Neural progenitor cell (in vitro differentiated cells): ENCODE measurements around the gene TSPAN5. TPM values are rescaled to one million over a fixed set of nuclear protein-coding genes. Genes with fewer than 3 reads are reported as not detected.

ENCODE experiments used
- DNase-seq: peaks from one replicate; pipeline ENCODE4 v3.0.0-alpha.2; 2016; ENCODE audit warnings: low spot score
- H2AFZ ChIP-seq: fragments of 200-600 bp; sonication (generic); replicated peaks from 2 replicates; pipeline ENCODE4 v1.6.1; 2016; ENCODE audit warnings: antibody characterized with exemption
- H3F3A ChIP-seq: fragments of 200-600 bp; sonication (generic); 2 replicates; pipeline ENCODE4 v1.6.1; 2016; ENCODE audit warnings: antibody characterized with exemption, low read depth
- H3K27ac ChIP-seq: fragments of 200-600 bp; sonication (generic); 2 replicates; pipeline ENCODE4 v1.5.1; 2016; ENCODE audit warnings: mild to moderate bottlenecking
- H3K27me3 ChIP-seq: fragments of 200-600 bp; sonication (generic); 2 replicates; pipeline ENCODE4 v1.6.1; 2016; ENCODE audit warnings: mild to moderate bottlenecking, moderate library complexity
- H3K36me3 ChIP-seq: fragments of 200-600 bp; sonication (generic); 2 replicates; pipeline ENCODE4 v1.5.1; 2016
- H3K4me1 ChIP-seq: fragments of 200-600 bp; sonication (generic); 2 replicates; pipeline ENCODE4 v1.6.1; 2016; ENCODE audit warnings: mixed run types
- H3K4me2 ChIP-seq: fragments of 200-600 bp; sonication (generic); 2 replicates; pipeline ENCODE4 v1.6.1; 2016
- H3K4me3 ChIP-seq: fragments of 200-600 bp; sonication (generic); 2 replicates; pipeline ENCODE4 v1.5.1; 2016
- H3K79me2 ChIP-seq: fragments of 200-600 bp; sonication (generic); 2 replicates; pipeline ENCODE4 v1.6.1; 2016; ENCODE audit warnings: low read depth
- H3K9ac ChIP-seq: fragments of 200-600 bp; sonication (generic); 2 replicates; pipeline ENCODE4 v1.6.1; 2016
- H3K9me3 ChIP-seq: fragments of 200-600 bp; sonication (generic); 2 replicates; pipeline ENCODE4 v1.5.1; 2016; ENCODE audit warnings: low read depth
- H4K20me1 ChIP-seq: fragments of 200-600 bp; sonication (generic); 2 replicates; pipeline ENCODE4 v1.6.1; 2016; ENCODE audit warnings: low read depth
- H3K27ac Mint-ChIP-seq: 3 replicates; pipeline ENCODE4 v1.8.0; 2021; ENCODE audit warnings: mixed read lengths
- H3K27me3 Mint-ChIP-seq: 2 replicates; pipeline ENCODE4 v1.8.0; 2022; ENCODE audit warnings: low read depth, mild to moderate bottlenecking, inconsistent platforms, moderate library complexity, mixed read lengths; ENCODE audit not compliant: insufficient read depth
- H3K36me3 Mint-ChIP-seq: 3 replicates; pipeline ENCODE4 v1.8.0; 2021; ENCODE audit warnings: mixed read lengths
- H3K4me1 Mint-ChIP-seq: 3 replicates; pipeline ENCODE4 v1.8.0; 2021; ENCODE audit warnings: mixed read lengths
- H3K4me3 Mint-ChIP-seq: 3 replicates; pipeline ENCODE4 v1.8.0; 2021; ENCODE audit warnings: mild to moderate bottlenecking, moderate library complexity, mixed read lengths
- H3K9me3 Mint-ChIP-seq: 3 replicates; pipeline ENCODE4 v1.8.0; 2020; ENCODE audit warnings: mixed read lengths
- EZH2 ChIP-seq: fragments of 200-600 bp; sonication (generic); IDR thresholded peaks from 2 replicates; pipeline ENCODE4 v1.6.1; 2017; ENCODE audit warnings: antibody characterized with exemption, mild to moderate bottlenecking, moderate library complexity
- EZH2phosphoT487 ChIP-seq: fragments of 200-600 bp; sonication (generic); IDR thresholded peaks from 2 replicates; pipeline ENCODE4 v1.6.1; 2017; ENCODE audit warnings: antibody characterized with exemption
- total RNA-seq: library from RNA; depleted of rRNA; stranded (reverse); fragments of >200 nt; gene quantifications from 2 replicates; pipeline ENCODE4 v1.2.3, GENCODE V29; 2015; ENCODE audit warnings: low replicate concordance
- TF ChIP-seq, protein P1 (sequence below): fragments of 200-600 bp; sonication (generic); IDR thresholded peaks from 2 replicates; pipeline ENCODE4 v1.5.1; 2017; ENCODE audit warnings: antibody characterized with exemption, mild to moderate bottlenecking

The TSPAN5 gene
- total RNA-seq, 1 donor from 2014 or later: 34.9 TPM

- Mint-ChIP-seq H3K36me3 (peaks cover 13% of the 10 kb centered on the region), H3K27me3 (peaks cover 2% of the 10 kb centered on the region), H3K4me1 (no peaks in the 10 kb centered on the region), H3K27ac (no peak overlapping the region), H3K9me3 (no peaks in the 10 kb centered on the region), H3K4me3 (no peak overlapping the region)
- Histone ChIP-seq H3F3A (no peaks in the 10 kb centered on the region), H3K4me1 (no peaks in the 10 kb centered on the region), H4K20me1 (no peaks in the 10 kb centered on the region), H3K9ac (no peak overlapping the region), H3K4me3 (no peak overlapping the region), H3K79me2 (no peaks in the 10 kb centered on the region), H3K27me3 (no peaks in the 10 kb centered on the region), H2AFZ (no peak overlapping the region), H3K36me3 (no peaks in the 10 kb centered on the region), H3K27ac (no peak overlapping the region), H3K9me3 (no peaks in the 10 kb centered on the region), H3K4me2 (no peak overlapping the region)
- TF ChIP-seq EZH2phosphoT487 (no peak), EZH2 (no peak)
- TF ChIP-seq, protein P1, sequence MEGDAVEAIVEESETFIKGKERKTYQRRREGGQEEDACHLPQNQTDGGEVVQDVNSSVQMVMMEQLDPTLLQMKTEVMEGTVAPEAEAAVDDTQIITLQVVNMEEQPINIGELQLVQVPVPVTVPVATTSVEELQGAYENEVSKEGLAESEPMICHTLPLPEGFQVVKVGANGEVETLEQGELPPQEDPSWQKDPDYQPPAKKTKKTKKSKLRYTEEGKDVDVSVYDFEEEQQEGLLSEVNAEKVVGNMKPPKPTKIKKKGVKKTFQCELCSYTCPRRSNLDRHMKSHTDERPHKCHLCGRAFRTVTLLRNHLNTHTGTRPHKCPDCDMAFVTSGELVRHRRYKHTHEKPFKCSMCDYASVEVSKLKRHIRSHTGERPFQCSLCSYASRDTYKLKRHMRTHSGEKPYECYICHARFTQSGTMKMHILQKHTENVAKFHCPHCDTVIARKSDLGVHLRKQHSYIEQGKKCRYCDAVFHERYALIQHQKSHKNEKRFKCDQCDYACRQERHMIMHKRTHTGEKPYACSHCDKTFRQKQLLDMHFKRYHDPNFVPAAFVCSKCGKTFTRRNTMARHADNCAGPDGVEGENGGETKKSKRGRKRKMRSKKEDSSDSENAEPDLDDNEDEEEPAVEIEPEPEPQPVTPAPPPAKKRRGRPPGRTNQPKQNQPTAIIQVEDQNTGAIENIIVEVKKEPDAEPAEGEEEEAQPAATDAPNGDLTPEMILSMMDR: no peak
- no peak for DNase-seq
Measured at GRCh38 chr4:98444371-98444770, 214.0 kb downstream of the TSPAN5 start.

DNA sequence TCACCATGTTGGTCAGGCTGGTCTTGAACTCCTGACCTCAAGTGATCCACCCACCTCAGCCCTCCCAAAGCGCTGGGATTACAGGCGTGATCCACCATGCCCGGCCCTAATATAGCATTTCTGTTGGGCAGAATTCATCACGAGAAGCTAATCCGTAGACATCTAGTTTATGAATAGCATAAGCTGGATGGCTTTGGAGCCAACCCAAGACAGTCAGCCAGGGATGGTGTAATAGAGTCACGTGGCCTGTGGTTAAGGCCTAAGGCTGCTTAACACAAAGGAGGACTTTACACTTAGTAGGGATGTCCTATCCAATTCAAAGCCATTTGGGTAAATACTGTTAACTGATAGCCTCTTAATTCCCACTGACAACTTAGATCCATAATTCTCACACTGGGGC lies 223.6 kb downstream of the TSPAN5 start:
- Histone ChIP-seq H3K36me3 (peaks cover 3% of the 10 kb centered on the region), H2AFZ (no peak overlapping the region), H3K4me1 (no peaks in the 10 kb centered on the region), H3K27ac (no peak overlapping the region), H3K9ac (no peak overlapping the region), H4K20me1 (no peaks in the 10 kb centered on the region), H3K4me3 (no peak overlapping the region), H3K27me3 (no peaks in the 10 kb centered on the region), H3K4me2 (no peak overlapping the region), H3K9me3 (no peaks in the 10 kb centered on the region), H3K79me2 (no peaks in the 10 kb centered on the region), H3F3A (no peaks in the 10 kb centered on the region)
- H3K27me3 Mint-ChIP-seq: no peaks in the 10 kb centered on the region
- H3K9me3 Mint-ChIP-seq: no peaks in the 10 kb centered on the region
- H3K36me3 Mint-ChIP-seq: peaks cover 14% of the 10 kb centered on the region
- no peak overlapping the region for H3K4me3 Mint-ChIP-seq
- H3K4me1 Mint-ChIP-seq: no peaks in the 10 kb centered on the region
- no peak for DNase-seq
- H3K27ac Mint-ChIP-seq: no peak overlapping the region
- TF ChIP-seq EZH2 (no peak), EZH2phosphoT487 (no peak)
- TF ChIP-seq, protein P1: no peak

- H4K20me1 ChIP-seq: no peaks in the 10 kb centered on the region
- H3K4me1 ChIP-seq: no peaks in the 10 kb centered on the region
- no peaks in the 10 kb centered on the region for H3K4me1 Mint-ChIP-seq
- H2AFZ ChIP-seq: no peak overlapping the region
- no peak overlapping the region for H3K27ac Mint-ChIP-seq
- no peaks in the 10 kb centered on the region for H3K9me3 ChIP-seq
- no peaks in the 10 kb centered on the region for H3K27me3 Mint-ChIP-seq
- no peak overlapping the region for H3K9ac ChIP-seq
- TF ChIP-seq EZH2phosphoT487 (no peak), EZH2 (no peak)
- TF ChIP-seq, protein P1: no peak
- no peaks in the 10 kb centered on the region for H3K79me2 ChIP-seq
- no peak overlapping the region for H3K27ac ChIP-seq
- no peak overlapping the region for H3K4me2 ChIP-seq
- peaks cover 9% of the 10 kb centered on the region for H3K36me3 Mint-ChIP-seq
- H3K4me3 ChIP-seq: no peak overlapping the region
- H3K4me3 Mint-ChIP-seq: no peak overlapping the region
- peaks cover 3% of the 10 kb centered on the region for H3K36me3 ChIP-seq
- H3K27me3 ChIP-seq: no peaks in the 10 kb centered on the region
- no peaks in the 10 kb centered on the region for H3K9me3 Mint-ChIP-seq
- no peak for DNase-seq
- H3F3A ChIP-seq: no peaks in the 10 kb centered on the region
Measured at GRCh38 chr4:98433691-98434090, 224.7 kb downstream of the TSPAN5 start.
